T-helper 2 cell (primary cell): Measurements from ENCODE around the gene NCAM1.

Experiments used
- DNase-seq, 5 experiments: peaks; one replicate each; pipeline versions ENCODE4 v3.0.0 to v3.0.0-alpha.2; 2012 to 2022

The NCAM1 gene

DNA sequence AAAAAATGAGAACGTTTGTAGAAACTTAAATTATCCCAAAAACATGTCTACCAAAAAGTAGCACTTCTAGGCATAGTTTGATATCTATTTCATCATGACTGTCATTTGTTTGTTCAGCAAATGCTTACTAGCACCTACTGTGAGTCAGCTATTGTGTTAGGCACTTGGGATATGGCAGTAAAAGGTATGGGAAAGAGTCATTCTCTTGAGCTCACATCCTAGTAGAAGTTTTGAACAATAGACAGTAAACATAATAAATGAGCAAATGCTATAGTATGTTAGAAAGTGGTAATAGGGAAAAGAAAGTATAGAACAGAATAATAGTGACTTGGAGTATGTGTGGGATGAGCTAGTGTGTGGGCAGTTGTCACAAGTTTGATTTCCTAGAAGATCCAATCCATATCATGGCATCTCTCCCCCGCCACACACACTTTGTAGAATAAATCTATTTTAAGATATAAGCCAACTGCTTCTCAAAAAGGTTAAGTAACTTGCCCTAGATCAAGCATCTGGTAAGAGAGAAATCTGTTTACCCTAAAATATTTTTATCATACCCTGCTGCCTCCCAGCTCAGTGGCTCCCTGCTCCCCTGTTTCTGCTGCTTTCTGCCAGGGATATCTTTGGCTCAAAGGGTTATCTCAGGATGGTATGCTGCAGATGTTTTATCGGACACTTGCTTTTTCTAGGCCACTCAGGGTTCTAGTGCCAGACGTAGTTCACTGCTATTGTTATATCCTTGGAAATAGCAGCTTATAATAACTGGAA is 129.7 kb downstream of the NCAM1 start:
- DNase-seq = no peak

DNA sequence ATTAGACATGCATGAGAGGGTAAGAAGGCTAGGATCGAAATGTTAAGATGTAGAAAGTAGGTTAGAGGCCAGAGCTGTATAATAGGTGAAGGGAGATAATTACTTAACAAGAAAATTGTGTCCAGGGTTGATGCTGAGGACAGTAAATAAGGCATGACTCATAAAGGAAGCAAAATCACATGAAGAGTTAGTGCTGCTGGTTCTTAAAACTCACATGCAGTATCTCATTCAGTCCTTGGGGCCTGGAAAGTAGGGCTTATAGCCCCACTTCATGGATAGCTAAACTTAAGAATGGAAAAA is 130.2 kb downstream of the NCAM1 start:
- DNase-seq = no peak

DNA sequence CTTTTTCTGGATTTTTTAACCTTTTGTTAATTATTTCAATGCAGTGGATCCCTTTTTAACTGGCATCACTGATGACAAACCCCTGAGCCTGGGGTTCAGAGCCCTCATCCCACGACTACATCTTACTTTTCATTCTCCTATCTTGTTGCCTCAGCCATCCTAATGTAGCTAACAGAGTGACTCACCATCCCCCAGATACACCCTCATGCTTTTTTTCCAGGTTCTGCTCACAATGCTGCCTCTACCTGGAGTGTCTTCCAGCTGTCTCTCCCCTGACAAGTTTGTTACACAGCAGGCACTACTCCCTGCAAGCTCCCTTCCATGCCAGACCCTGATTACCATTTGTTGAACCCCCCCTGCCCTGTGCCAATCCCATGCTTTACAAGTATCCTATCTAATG is 135.4 kb downstream of the NCAM1 start:
- DNase-seq = no peak

DNA sequence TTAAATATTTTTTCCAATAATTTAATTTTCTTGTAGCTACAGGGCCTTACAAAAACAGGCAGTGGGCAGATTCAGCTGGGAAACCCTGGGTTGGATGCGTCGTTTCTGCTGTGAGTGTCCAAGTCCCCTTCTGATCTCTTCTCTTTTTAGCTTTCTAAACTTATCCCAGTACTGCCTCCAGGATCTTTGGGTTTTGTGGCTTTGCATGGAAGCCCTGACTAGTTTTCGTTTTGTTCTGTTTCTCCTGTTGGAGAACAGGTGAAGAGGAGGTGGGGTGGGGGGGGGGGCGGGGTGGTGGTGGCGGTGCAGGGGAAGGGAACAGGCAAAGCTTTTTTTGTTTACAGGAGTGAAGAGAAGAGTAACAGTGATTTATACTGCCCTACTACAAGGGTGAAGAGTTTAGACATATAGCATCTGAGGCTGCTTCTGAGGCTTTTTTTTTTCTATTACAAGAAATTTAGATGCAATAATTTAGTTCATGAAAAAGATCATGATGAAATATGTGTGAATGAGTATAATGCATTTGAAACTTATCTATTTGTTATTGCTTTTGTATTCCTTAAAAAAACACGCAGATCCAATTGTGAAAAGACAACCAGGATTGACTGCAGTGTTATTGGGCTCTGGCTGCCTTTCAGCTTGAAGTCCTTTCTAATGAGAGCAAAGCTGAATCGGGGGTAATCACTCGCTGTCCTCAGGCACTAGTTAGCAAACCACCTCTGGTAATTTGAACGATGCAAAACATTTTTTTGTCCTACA is 142.9 kb downstream of the NCAM1 start:
- DNase-seq = no peak

DNA sequence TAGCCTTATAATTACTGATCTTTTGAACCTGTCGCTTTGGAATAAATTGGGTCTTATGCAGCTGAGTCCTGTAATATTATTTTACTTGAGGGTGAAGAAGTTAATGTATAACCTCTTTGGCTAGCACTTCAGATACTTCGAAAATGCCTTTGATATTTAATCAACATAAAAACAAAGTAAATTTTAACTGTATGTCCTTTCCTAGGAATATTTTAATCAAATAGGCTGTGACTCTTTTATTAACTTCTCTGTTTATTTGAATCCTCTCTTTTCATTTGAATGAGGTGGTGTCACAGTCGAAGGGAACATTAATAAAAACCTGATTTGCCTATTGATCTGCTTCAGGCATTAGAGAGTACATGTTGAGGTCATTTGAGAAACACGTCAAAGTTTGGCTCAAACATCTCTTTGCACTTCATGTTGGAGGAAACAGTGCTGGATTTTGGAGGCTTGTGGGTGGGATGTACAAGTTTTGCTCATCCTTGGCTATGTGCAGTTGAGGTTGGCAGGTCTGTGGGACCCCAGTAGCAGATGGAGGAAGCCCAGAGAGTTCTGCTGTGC is 143.6 kb downstream of the NCAM1 start:
- no peak for DNase-seq

DNA sequence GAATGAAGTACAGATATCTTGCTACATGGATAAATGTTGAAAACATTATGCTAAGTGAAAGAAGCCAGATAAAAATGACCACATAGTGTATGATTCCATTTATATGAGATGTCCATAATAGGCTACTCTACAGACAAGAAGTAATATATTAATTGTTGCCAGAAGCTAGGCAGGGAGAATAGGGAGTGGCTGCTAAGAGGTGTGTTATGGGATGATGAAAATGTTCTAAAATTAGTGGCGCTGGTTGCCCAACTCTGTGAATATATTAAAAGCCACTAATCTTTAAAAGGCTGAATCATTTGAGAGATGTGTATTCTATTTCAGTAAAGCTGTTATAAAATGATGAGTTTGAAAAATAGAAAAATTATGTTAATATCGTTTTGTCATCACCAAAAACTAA is 144.4 kb downstream of the NCAM1 start:
- no peak for DNase-seq

DNA sequence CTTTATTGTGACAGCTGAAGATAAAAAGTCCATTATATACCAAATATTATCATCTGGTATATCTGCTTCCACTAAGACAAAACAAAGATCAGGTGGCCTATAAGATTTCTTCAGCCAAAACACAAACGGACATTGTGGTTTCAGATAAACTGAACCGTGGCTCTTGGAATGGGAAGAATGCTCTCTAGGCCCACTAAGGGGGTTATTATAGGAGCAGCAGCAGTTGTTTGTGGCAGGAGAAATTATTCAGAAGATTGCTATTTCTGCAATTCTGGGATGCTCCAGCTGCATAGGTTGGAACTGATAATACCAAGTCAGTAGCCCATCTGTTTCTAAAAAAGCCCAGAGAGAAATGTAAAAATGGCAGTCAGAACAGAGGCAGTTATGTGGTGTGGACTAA is 145.3 kb downstream of the NCAM1 start:
- no peak for DNase-seq

DNA sequence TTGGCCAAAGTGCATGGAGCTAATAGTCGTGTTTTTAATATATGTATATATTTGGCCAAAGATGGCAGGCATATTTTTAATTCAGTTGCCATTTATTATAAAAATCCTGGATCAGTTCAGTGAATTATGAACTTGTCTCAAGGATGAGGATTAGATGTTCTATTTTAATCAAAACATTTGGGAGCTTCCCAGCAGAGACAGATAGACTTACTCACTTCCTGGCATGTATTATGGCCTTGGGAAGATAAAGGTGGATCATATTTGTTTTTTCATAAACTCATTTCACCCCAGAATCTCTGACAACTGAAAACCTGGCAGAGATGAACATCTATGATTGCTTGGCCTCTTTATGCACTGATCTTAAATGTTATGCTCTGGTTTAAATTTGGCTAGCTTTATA is 148.8 kb downstream of the NCAM1 start:
- no peak for DNase-seq

DNA sequence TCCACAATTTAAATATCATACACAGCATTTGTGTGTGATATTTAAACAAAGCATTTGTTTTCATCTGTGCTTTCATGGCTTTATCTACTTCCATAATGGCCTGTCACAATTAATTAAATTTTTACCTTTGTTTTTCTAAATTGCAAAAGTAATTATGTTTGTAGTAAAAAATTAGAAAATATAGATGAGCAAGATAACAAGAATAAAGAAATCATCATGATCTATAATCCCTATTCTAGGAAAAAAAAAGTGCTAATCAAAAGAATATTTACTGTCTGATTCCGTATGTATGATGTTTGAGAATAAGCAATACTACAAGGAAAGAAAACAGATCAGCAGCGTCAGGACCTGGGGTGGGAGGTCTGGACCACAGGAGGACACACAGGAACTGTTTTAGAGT is 149.9 kb downstream of the NCAM1 start:
- no peak for DNase-seq

DNA sequence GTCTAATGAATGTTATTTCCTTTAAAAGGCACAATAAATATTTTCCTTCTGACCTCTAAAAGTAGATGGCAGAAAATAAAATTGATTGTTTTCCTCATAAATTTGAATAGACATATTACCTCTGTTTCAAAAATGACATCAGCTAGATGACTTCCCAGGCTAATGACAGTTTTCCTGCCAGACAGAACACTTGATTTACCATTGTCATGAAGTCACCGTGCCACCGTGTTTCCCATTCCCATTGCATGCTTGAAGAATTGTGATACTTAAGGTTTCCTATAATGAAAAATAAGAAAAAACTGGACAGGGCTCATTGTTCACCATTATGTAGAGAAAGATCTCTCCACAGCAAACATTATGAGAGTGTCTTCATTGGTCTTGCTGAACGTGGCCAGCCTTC is 151.1 kb downstream of the NCAM1 start:
- DNase-seq = no peak

DNA sequence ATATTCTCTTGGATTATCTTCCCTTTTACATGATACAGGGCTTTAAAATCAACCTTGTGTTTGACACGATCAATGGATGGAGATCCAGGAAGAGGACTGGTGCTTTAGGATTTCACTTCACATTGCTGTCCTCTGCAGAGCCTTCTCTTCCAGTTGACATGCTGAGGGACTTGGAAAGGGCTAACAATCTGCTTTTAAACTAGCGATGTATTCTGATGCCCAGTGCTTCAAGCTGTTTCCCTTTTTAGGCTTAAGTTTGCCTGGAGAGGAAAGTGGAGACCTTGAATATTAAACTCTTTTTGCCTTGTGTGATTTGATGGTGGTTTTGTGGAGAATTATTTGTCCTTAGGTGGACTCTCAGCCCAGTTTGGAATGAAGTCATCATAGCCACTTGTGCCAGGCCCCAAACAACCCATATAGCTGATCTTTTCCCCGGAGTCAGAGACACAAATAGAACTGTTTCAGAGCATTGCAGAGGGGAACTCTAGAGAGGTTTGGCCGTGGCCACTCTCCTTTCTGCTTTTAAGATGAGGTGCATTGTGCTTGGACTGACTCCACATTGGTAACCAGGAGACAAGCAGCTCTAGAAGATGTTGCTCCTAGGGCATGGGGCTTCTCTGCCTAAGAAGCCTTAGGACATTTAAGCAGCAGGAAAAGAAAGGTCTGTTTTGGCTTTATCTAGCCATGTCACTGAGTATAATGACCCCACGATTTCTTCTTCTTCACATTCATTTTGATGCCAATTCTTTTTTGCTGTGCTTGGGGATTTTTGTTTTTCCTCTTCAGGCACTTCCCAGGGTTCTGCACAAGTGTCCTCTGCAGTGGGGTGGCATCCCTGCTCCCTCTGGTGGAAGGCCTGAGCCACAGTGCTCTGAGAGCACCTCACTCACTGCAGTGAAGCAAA is 152.8 kb downstream of the NCAM1 start:
- peak in 1 of 5 experiments; percentile 10 for DNase-seq

DNA sequence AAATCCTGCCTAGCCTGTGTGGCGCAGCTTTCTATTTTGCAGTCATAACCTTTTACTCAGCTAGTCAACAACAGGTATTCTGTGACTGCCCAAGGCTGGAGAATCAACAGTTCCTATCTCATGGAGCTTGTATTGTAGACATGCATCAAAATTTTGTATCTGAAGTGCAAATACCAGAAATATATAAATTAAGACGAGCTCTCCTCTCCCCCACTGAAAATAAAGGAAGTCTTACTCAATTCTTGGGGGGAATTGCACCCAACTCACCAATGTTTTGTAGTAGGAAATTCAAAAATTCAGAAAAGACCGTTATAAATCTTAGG is 153.4 kb downstream of the NCAM1 start:
- DNase-seq = no peak

DNA sequence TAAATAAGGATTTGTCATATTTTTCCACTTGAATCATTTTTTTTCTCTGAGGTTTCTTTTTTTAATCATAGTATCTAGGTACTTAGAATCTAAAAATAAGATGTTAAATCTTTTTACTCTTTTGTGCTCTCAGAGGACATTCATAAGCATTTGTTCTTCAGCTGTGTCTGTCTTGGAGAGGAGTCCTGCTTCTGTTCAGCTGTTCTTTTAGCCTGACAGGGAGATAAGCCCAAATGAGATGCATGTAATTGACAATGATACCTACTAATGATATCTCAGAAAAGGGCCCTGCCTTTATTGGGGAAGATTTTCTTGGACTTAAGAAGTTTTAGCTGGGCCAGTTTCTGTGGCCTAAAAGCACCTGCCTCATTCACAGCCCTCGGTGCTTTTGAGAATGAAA is 156.9 kb downstream of the NCAM1 start:
- no peak for DNase-seq

DNA sequence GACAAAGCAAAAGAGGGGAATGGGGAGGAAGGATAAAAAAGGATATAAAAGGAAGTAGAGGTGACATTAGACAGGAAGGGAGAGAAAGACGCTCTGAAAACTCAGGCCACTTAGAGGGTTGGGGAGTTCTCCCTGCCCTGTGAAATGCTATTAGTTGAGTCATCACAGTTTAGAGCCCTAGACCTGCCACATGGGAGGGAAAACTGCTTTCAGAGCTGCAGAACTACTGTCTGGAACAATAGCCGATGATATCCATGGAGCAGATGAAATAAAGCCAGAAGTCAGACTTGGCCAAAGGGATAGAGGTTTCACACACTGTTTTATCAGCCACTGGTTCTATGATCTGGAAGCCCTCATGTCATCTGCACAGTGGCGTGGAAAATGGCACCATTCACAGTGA is 157.9 kb downstream of the NCAM1 start:
- no peak for DNase-seq

DNA sequence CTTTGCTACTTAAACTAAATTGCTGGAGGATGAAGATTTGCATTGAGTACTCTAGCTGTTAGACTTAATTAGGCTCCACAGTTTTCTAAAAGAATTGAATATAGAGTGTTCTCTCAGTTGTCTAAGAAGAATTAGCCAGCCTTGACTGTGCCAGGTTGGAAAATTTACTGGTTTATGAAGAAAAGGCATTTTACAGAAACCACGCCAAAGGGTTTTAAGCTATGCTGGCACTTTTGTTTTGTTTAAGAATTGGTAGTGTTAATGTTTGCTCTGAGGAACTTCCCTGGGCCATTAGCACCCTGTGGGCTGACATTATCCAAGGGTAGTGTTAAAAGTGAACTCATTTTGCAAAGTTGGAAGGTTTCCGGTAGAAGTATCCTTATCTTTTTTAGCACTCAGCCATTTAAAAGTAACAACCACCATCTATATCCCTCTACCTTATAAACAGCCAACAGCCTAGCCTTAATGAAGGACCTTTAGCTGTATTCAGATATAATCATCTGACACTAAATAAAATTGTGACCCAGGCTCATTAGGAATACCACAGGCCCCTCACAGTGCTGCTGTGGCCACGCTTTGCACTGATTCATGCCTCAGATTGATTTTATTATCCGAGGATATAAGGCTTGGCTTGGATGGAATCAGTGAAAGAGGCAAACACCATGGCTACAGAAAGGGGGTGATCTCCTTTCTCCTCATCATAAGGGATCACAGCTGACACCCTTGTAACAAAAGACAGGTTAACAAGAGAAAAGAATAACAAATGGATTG is 158.9 kb downstream of the NCAM1 start:
- DNase-seq = no peak

DNA sequence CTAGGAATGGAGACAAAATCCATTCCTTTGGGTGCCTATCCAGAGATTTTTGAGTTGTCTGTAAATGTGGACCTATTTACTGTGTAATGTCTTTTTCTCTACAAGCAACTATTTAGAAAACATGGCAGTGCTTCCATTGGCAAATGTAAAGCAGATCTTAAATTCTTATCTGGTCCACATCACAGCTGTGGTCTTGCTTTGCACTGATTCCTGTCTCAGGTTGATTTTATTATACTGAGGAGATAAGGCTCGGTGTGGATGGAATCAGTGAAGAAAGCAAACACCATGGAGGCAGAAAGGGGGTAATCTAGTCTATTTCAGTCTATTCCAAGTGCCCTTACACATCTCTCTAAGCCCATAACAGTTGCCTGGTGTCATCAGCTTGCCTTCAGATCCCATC is 160.5 kb downstream of the NCAM1 start:
- DNase-seq = no peak

DNA sequence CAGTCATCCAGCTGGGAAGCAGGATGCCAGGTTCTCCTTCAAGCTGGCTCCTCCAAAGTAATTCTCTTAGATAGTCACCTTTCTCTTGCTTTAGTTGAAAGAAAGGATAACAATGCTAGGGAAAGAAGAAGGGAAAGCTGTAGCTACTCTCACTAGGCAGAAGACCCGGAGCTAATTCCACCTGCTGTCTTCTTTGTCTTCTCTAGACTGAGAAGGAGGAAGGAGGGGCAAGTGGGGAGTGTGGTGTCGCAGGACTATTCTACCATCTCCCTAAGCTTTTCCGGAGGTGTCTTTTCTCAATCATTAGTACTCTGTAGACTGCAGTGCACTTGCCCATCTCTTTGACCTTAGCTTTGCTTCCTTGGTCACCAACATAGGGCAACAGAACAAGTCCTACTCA is 162.8 kb downstream of the NCAM1 start:
- DNase-seq = no peak

DNA sequence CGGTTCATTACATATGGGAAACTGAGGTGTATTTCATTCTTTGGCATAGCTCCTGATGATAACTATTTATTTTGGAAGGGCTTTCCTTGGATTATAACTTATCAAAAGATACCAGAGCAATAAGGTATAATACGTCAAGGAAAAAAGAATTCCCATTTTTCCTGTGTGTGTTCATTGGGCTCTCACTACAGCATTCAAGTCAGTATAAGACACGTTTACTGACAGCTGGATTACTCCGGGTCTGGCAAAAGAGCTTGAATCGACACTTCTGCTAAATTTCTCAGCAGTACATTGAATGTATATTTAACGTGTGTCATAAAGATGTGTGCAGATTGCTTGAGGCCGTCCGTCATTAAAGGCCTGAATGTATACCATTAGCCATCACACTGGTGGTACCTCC is 163.4 kb downstream of the NCAM1 start:
- DNase-seq = no peak

DNA sequence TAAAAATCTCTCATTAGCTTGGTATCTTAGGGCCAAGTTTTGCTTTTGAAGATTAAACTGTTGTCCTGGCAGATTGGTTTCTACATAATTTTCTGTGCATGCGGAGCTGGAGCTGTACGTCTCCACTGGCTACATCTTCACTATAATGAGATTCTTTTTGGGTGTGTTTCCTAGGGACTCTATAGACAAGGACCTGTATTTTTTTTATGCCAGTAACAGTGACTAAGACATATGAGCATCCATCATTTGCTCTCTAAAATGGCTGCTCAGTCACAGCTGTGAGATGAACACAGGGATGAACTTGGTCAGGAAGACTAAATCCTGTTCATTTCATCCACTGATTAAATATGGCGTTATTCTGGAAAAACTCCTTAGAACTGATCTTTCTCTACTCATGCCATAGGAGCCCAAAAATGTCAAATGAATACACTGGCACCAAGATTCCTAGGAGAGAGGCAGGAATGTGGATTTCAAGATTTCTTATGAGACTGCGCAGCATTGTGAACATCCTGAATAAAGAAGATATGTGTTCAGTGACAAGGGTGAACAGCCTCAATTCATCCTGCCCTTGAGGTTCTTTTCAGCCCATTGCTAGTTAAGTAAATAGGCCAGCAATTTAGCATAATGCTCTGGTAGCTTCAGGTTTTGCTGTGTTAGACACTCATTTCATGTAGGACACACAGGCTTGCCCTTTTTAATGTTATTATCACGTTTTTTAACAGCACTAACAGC is 168.2 kb downstream of the NCAM1 start:
- DNase-seq = no peak

DNA sequence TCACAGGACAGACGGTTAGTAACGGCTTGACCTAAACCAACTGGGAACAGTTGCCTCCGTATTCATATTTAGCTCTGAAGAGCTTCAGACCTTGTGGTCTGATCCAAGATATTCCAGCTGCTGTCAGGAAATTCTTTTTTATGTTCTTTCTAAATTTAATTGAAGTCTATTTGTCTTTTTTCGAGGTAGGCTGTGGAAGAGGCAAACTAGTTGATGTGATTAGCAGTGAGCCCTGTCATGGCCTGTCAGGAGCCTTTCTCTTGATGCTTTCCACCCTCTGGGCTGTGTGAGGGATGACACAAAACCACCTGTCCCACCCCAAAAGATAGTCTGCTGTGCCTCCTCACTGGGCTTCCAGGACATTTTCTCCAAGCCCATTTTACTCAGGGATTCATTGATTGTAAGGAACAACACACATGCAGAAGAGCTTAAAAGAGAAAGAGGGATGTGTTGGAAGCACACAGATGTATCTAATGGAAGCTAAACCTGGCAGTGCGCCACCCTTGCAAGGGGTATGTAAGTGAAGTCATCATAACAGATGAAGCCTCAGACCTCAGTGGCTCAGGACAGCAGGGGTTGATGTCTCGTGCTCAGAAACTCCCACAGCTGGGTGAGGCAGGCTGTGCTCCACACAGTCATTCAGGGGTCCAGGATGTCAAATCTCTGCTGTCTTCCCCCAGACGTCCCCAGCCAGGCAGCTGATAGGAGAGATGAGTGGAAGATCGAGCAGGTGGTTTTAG is 170.0 kb downstream of the NCAM1 start:
- DNase-seq = no peak

DNA sequence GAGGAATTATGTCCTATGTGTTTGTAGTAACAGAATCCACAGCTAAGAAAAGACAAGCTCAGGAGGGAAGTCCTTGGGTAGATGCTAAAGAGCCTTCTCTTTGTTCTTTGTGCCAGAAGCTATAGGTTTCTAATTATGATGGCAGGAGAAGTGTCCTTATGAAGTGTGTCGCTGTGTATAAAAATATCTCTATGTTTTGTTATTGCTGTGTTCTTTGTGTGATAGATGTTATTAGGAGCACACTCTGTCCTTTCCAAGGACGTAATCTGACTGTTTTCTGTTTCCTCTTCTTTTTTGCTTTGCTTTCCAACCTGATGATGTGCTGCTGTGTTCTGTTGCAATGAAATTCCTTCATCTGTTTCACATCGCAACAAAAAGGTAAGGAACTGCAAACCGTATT is 171.9 kb downstream of the NCAM1 start:
- DNase-seq = no peak
